HG03521 (cell line): ENCODE measurements around the gene MYADM.

Experiments
- ATAC-seq: cut with Tn5 transposase; IDR thresholded peaks from one replicate; pipeline ENCODE4 v1.9.1; 2021; ENCODE audit warnings: mild to moderate bottlenecking, moderate library complexity; ENCODE audit not compliant: unreplicated experiment

The MYADM gene

DNA sequence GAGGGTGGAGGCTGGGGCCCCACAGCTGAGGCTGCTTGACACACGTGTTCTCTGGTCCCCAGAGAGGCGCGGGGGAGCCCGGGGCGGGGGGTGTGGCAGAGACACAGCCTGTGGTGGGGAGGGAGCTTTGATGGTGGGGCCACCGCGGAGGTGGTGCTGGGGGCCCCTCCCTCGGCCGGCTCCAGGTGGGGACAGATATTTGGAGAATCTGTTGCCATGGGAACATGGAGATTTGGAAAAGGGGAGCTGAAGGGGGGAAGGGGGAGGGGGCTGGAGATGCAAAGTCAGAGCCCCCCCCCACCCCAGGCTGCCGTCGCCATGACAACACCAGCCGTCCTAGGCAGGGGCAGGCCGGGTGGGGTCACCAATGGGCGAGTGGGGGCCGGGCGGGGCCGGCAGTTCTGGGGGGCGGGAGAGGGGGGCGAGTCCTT lies 15.6 kb downstream of the MYADM start:
- ATAC-seq, result no peak

DNA sequence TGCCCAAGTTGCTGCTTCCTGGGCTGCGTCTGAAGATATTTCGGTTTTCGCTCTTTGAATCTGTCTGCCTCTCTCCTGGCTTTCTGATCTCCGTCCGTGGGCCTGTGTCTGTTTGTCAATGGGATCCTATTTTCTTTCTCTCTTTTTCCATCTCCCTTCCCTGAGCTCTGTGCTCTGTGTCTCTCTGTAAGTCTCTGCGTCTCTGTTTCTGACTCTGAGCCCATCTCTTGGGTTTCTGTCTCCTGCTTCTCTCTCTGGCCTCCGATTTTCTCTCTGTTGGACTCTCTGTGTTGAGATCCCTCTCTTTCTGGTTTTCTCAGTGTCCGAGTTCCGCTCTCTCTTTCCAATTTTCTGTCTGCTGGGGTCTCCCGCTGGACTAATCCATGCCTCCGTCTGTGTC lies 16.1 kb downstream of the MYADM start:
- no peak for ATAC-seq

DNA sequence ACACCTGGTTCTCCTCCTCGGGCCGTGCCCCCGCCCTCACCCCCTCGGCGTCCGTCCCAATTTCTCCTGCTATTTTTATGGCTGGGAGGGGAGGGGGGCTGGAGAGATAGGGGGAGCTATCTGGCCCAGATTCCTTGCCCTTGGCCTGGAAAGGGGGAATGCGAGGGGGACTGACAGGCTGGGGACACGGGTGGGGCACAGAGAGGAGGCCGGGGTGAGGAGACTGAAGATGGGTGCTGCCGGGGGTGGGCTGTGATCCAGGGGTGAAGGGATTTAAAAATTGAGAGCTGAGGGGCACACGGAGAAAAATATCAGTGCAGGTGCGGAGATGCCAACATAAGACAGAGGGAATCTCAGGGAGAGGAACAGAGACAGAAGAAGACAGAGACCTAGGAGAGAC lies 16.6 kb downstream of the MYADM start:
- no peak for ATAC-seq

DNA sequence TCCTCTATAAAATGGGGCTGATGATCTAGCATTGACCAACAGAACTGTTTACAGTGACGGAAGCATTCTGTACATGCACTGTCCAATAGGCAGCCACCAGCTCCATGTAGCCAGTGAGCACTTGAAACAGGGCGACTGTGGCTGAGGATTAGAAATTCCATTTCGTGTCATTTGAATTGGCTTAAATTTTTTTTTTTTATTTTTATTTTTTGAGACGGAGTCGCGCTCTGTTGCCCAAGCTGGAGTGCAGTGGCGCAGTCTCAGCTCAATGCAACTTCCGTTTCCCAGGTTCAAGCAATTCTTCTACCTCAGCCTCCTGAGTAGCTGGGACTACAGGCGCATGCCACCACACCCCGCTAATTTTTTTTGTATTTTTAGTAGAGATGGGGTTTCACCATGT lies 17.4 kb downstream of the MYADM start:
- no peak for ATAC-seq

DNA sequence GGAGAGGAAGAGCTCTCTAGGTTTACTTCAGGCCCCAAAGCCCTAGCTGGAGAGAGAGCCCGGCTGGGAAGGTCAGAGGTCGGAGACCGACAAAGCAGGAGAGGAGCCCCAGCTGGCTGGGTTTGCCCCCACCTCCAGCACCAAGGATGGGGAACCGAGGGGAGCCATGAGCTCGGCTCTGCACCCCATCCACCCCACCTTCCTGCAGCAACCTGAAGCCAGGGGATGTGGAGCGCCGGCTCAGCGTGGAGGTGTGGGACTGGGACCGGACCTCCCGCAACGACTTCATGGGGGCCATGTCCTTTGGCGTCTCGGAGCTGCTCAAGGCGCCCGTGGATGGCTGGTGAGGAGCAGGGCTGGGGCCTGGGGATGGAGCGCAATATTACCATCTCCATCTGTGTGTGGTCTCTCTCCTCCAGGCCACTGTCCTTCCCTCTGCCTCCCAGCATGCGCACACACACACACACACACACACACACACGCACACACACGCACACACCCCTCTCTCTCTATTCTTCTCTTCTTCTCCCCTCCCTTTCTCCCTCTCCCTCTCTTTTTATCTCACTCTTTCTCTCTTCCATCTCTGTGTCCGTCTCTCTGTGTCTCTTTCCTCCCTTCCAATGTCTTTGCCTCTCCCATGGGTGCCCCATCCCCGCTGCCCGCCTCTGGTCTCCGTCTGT lies 24.8 kb downstream of the MYADM start:
- no peak for ATAC-seq

DNA sequence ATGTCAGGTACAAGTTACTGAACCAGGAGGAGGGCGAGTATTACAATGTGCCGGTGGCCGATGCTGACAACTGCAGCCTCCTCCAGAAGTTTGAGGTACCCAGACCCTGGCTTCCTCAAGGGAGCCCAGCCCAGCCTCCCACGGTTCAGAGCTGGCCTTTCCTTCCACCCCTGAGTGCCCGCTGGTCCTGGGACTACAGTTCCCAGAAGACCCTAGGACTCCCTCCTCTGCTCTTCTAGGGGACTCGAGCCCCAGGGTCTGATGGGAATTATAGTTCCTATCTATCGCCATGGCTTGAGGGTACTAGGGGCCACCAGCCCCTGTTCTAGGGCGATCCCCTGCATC lies 25.3 kb downstream of the MYADM start:
- no peak for ATAC-seq

DNA sequence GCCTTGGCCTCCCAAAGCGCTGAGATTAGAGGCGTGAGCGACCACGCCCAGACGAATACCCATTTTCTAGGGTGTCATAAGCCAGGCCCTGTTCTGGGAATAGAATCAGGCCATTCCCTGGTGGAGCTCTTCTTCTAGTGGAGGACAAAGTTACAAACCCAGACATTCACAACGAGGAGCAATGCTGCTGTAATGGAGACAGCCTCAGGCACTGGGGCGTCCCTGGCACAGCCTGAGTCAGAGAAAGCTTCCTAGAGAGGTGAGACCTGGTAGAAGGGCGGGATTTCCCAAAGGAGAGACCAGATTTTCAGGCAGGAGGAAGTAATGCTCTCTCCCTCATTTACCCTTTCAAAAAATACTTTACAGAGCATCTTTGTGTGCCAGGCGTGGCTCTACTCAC lies 27.0 kb downstream of the MYADM start:
- ATAC-seq, result no peak

DNA sequence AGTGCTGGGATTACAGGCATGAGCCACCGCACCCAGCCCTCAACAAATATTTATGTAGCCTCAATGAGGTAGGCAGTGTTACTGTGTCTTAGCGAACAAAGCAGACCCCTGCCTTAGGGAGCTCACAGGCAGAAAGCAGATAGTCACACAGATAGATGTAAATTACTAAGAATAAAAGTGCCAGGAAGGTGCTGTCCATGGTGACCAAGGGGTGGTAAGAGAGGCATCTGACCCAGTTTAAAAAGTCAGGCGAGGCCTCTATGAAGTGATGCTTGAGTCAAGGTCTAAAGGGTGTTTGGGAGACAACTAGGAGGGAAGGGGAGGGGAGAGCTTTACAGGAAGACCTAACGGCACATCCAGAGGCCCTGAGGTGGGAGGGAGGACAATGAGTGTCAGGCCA lies 29.0 kb downstream of the MYADM start:
- ATAC-seq, result no peak

DNA sequence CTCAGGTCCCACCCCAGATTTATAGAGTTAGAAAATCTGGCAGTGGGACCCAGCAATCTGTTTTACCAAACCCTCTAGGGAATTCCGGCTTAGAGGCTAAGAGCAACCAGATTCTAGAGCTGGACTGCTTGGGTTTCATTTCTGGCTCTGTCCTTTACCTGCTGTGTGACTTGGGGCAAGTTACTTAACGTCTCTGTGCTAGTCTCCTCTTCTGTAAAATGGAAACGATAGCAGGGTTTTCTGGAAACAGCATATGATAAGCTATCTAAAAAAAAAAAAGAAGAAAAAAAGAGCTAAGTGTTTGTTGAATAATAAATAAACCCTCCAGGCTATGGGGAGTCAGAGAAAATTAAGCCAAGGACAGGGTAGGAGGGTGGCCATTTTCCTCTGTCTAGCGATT lies 29.8 kb downstream of the MYADM start:
- no peak for ATAC-seq

DNA sequence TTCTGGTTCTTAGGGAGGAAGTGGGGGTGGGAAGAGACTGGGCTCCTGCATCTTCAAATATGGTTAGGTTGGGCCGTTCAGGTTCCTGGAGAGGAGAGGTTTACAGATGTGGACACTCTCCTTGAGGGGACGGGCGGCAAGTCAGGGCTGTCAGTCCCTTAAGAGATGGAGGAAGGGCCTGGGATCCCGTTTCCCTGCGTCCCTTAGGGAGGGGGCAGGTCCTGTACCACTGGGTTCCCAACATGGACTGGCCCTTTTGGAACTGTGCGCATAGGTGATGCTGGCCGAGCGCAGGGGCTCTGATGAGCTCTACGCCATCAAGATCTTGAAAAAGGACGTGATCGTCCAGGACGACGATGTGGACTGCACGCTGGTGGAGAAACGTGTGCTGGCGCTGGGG lies 30.5 kb downstream of the MYADM start:
- no peak for ATAC-seq

DNA sequence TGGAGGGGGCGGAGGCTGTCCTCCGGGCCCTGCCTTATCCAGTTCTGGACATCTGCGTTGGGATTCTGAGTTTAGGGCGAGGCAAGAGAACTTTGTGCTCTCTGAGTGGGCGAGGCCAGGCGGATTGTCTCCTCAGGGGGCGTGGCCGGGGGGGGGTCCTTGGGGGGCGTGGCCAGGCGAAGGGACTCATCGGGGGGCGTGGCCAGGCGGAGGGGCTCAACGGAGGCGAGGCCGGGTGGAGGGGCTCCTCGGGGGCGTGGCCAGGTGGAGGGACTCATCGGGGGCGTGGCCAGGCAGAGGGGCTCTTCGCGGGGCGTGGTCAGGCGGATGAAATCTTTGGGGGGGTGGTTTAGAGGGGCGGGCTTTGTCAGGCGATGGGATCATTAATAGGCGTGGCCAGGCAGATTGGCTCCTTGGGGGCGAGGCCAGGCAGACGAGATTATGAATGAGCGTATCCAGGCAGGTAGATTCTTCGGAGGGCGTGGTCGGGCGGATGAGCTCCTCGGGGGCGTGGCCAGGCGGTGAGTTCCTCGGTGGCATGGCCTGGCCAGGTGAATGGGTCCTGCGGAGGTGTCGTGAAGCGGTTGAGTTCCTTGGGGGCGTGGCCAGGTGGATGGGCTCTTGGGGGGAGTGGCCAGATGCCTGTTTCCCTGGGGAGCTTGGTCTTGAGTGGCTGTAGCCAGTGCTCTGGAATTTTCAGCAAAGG lies 31.1 kb downstream of the MYADM start:
- no peak for ATAC-seq

DNA sequence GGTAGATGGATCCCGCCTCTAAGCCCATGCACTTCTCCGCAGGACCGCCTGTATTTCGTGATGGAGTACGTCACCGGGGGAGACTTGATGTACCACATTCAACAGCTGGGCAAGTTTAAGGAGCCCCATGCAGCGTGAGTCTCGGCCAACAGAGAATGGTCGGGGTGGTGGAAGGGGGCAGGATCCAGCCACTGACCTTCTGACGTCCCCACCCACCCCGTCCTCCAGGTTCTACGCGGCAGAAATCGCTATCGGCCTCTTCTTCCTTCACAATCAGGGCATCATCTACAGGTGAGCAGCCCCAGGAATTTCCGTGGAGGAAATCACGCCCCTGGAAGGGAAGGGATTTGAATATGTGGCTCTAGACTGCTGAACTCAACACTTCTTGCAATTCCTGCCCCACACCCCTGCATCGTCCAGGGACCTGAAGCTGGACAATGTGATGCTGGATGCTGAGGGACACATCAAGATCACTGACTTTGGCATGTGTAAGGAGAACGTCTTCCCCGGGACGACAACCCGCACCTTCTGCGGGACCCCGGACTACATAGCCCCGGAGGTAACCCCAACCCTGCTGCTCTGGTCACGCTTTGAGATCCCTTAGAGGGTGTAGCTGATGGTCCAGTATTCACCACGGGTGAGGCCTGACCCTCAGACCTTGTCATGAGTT lies 32.6 kb downstream of the MYADM start:
- ATAC-seq, result no peak

DNA sequence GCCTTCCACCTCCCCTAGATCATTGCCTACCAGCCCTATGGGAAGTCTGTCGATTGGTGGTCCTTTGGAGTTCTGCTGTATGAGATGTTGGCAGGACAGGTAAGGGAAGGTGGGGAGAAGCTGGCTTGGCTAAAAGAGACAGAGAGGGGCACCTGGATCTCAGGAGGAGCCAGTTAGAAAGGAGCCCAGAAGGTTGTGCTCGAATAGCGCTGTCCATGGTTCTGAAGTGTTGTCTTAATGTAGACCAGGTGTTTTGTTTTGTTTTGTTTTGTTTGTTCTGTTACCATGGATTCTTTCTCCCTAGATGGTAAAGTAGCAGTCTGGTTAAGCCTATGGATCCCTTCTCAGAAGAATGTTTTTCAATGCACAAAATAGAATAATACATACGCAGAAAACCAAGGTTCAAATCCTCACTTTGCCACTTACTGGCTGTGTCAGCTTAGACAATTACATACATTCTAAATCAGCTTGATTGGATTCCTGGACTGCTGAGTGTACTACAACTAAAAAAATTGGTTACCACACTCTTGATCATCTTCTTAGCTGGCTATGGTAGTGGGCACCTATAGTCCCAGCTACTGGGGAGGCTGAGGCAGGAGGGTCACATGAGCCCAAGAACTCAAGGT lies 35.5 kb downstream of the MYADM start:
- no peak for ATAC-seq

DNA sequence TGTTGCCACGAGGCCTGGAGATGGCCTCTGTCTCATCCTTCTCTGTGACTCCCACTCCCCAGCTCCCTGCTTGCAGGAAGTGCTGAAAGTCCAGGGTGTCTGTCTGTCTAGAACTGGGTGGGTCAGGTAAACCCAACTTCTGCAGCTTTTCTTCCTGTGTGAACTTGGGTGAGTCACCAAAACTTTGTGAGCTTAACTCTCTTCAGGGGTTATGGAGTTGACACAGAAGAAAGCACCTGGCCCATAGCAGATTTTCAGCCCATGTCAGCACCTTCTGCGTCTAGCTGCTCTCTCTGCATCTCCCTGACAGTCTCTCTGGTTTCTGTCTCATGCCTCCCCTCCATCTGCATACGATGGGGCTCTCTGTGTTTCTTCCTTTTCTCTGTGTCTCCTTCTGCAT lies 37.2 kb downstream of the MYADM start:
- ATAC-seq, result no peak

DNA sequence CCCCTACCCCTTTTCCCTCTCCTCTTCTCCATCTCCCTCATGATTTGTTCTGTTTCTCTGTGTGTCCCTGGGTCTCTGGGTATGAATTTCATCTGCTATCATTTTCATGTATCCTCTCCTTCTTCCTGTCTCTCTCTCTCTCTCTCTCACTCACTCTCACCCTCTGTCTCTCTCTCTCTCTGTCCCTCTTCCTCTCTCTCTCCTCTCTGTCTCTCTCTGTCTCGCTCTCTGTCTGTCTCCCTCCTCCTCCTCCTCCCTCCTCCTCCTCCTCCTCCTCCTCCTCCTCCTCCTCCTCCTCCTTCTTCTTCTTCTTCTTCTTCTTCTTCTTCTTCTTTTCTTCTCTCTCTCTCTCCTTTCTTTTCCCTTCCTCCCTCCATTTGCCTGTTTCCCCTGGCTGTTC lies 38.1 kb downstream of the MYADM start:
- no peak for ATAC-seq

DNA sequence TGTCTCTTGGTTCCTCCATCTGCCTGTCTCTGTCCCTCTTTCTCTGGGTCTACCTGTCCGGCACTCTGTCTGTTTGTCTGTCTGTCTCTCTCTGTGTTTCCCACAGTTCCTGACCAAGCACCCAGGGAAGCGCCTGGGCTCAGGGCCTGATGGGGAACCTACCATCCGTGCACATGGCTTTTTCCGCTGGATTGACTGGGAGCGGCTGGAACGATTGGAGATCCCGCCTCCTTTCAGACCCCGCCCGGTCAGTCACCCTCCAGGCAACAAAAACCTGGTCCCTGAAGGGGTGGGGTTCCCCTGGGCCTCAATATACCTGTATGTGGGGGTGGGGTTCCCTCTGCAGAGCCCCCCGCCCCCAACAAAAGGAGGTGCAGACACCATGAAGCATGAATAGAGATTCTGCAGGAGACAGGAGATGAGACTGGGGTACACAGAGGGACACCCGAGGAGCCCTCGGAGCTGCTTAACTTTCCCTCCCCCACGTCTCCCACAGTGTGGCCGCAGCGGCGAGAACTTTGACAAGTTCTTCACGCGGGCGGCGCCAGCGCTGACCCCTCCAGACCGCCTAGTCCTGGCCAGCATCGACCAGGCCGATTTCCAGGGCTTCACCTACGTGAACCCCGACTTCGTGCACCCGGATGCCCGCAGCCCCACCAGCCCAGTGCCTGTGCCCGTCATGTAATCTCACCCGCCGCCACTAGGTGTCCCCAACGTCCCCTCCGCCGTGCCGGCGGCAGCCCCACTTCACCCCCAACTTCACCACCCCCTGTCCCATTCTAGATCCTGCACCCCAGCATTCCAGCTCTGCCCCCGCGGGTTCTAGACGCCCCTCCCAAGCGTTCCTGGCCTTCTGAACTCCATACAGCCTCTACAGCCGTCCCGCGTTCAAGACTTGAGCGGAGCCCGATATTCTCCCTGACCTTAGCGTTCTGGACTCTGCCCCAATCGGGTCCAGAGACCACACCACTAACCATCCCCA lies 38.8 kb downstream of the MYADM start:
- no peak for ATAC-seq

DNA sequence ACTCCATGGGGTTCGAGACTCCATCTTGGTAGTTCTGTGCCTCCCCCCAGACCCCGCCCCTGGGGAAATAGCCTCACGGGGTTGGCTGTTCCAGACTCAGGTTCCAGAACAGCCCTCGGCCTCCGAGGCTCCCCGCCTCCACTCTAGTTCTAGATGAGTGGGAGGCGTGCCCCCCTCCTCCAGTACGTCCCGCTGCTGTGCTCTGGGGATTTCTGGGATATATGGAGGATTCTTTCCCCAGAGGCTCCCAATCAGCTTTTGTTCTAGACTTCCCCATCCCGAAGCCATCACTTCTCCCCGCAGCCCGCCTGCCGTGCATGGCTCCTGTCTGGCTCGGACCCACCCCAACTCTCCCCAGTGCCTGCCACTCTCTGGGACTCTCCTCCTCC lies 39.5 kb downstream of the MYADM start:
- no peak for ATAC-seq

DNA sequence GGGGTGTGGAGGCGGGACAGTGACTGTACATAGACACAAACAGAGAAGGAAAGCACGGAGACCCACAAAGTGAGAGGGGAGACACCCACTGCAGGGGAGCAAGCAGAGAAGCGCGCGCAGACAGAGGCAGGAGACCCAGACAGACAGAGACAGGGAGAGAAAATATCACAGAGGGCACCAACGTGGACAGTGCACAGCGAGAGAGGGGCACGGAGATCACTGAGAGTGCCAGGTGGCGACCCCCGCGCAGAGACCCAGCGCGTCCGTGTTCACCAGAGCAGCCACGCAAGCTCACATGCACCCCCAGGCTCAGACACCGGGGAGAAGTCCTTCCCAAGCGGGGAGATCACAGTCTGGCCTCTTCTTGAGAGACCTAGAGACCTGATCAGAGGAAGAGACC lies 40.0 kb downstream of the MYADM start:
- no peak for ATAC-seq

DNA sequence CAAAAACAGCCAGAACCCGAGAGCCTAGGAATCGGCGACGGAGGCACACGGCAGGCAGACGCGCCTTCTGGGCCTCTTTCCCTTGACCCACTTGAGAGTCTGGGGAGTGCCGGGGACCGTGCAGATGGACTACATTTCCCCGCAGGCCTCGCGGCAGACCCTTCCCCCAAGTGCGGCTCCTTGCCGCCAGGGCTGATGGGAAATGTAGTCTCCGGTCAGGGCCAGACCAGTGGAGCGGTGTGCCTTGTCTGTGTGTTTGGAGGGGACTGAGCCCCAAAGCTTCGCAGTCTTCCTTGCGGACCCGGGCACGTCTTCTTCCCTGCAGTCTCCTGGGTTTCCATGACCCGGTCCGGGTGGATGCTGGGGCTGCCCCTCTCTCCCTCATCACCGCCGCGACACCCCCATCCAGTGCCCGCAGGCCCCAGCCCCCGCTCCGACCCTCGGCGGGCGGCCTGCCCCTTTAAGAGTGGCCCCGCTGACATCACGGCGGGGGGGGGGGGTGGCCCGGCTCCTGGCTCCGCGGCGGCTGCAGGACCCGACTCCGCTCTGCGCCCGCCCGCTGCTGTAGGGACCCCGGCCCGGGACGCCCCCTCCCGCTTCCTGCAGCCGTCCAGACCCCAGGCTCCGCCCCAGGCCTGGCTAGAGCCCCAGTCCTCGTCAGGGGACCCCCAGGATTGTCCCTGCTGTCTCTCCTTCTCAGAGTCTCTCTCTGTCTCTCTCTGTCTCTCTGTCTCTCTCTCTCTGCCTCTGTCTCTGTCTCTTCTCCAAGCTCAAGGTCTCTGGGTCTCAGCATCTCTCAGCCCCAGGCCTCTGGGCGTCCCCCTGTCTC lies 40.6 kb downstream of the MYADM start:
- no peak for ATAC-seq

DNA sequence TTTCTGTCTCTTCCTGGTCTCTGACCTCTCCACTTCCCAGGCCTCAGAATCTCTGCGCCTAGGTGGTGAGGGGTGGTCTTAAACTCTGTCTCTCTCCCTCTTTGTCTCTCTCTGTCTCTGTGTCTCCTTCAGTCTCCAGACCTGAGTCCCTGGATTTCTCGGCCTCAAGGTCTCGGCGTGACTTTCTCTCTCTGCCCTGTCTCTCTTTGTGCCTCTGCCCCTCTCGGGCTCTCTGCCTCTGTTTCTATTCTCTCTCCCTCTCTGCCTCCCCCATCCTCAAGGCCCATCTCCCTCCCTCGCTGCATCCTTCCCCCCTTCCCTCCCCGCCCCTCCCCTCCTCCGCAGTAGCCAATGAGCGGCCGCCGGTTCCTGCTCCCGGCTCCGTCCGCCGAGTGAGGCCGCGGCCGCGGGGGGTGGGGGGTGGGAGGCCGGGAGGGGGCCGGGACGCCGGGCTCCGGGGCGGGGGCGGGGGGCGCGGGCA lies 41.3 kb downstream of the MYADM start, which contains the start of gene CACNG7:
Gene CACNG7, plus strand, starts transcription at position 344 of the 481 bp plus-strand sequence. CDS start 3,554 bp downstream, outside the sequence.
- ATAC-seq, result no peak
